Inferior parietal cortex (tissue), 1 donor: ENCODE data around the gene CDHR1.

Experiments
- DNase-seq: peaks from one replicate; pipeline ENCODE4 v3.0.0-alpha.2; 2016; ENCODE audit errors: extremely low spot score

Gene CDHR1

DNA sequence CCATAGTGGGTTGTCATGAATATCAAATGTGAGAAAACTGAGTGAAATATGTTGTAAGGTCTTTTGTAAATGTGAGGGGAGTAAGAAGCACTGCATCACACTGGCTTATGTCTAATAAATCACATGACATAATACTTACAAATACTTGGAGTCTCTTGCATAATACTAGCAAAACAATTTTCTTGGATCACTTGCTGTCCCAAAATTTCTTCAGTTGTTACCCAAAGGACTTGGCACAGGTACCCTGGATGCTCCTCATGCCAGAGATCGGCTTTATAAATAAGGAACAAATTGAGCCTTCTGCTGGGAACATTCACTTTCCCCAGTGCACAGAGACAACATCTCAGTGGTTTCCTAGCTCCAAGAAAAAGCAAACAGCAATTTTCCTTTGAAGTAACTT is 36.0 kb downstream of the CDHR1 start:
- DNase-seq, result no peak

DNA sequence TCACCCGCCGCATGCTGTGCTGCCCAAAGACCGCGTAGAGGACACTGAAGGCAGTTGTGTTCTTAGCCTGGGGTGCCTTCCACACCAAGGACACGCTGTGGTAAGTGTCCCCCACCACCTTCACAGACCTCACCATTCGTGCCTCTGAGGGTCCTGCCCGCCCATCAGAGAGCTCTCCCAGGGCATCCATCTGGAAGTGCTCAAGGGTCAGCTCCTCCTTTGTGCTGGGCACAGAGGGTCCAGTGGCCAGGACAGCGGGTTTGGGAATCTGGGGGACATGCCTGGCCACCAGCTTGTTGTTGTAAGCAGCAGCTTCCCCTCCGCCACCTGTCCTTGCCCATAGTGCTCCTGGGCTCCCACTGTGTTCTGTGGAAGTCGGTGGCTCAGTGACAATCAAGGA is 38.0 kb downstream of the CDHR1 start:
- no peak for DNase-seq

DNA sequence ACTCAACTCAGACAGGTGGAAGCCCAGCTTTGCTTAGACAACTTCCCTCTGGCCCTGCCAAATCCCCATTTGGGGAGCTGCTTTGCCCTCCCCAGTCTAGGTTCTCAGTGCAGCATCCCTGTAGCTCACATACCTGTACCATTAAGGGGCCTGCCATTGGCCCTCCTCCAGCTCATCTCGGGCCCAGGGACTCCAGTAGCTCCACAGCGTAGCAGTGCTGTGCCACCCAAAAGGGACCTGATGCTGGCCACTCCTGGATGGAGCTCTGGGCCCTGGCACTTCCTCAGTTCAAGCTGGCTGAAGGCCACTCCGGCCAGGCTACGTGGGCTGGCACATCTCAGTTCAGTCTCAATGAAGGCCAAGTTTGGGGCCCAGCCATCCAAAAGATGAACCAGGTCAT is 39.6 kb downstream of the CDHR1 start:
- DNase-seq, result no peak

DNA sequence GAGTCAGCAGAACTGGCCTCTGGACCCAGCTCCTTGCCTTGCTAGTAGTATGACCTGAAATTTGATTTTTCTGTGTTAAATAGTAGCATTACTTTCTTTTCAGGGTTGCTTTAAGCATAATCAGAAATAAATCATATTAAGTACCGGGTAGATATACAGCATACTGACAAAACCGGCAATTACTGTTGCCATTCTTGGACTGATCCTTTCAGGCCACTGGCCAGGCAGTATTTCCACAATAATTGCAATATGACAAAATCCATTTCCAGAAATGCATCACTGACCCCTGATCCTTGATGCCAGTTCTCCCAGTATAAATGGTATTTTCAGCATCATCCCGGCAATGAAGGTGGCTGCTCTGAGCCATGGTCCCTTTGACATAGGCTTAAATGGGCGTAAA is 40.1 kb downstream of the CDHR1 start:
- no peak for DNase-seq

DNA sequence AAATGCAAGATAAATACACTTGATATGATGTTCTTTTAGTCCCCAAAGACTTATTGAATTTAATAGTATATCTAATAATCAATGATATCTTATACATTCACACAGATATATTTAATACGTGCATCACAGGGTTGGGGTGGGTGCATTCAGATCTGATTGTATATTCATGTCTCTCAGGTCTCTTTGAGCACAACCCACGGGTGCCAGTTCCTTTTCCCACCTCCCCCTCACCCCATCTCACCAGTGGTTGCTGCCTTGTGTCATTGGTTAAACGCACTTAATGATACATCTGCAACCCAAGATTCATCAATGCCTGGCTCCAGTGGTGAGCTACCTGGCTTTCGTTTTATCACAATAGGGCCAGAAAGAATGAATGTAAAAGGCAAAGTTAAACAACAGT is 40.8 kb downstream of the CDHR1 start:
- no peak for DNase-seq

DNA sequence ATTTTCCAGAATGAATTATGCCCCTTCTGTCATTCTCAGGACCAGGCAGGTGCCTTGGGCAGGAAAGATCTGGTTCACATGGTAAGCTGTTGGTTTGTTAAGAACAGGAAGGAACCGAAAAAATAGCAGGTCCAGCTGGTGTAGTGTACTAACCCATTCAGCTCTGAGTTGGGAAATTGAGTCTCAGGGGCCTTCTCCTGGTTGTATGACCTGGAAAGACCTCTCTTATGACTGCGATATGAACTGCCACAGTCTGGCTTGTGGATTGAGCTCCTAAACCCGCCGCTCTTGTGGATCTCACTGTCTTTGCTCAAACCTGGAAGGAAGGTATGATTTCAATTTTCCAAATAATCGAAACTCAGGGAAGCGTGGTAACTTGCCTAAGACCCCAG is 42.5 kb downstream of the CDHR1 start:
- DNase-seq, result no peak

DNA sequence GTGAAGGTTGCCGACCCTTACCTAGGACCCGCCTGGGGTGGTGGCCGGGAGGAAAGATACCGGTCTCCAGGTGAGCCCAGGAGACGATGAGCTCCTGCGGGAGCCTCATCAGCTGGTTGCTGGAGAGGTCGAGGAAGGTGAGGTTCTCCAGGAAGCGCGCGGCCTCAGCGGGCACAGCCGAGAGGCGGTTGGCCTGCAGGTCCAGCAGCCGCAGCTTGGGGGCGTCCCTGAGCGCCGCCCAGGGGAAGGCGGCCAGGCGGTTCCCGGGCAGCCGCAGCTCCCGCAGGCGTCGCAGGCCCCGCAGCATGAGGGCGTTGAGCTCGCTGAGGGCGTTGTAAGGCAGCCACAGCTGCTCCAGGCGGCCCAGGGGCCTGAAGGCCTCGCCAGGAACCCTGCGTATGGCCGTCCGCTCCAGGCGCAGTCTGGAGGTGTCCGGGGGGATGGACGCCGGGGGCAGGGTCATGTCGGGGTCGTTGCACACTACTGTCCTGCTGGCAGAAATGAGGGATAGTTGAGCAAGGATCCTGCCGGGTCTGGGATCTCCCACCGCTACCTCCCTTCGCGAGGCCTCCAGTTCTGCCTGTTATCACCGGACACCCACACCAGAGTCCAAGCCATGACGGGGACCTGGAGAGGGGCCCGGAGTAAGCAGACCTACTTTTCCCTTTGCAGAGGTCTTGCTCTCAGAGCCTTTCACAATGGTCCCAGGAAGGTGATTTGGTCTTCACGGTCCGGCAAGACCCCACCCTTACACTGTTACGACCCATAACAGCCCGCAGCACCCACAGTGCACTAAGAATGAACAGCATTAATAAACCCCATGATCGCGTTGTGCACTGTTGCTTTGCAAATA is 43.1 kb downstream of the CDHR1 start:
- no peak for DNase-seq

DNA sequence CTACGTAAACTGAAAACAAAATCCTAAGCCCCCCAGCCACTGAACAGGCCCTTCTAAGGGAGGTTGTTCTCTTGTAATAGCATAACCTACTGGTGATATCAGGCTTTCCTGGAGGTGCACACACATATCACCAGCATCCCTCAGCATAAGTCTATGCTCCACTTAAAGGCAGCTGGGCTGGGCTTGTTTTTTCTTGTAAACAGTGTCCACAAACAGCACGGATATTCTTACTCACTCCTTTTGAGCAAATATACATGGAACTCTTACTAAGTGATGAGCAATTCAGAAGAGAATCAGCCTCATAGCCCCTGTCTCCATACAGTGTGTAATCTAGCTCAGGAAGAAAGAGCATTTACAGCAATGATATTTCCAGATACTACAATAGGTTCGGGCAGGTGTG is 44.6 kb downstream of the CDHR1 start:
- no peak for DNase-seq

DNA sequence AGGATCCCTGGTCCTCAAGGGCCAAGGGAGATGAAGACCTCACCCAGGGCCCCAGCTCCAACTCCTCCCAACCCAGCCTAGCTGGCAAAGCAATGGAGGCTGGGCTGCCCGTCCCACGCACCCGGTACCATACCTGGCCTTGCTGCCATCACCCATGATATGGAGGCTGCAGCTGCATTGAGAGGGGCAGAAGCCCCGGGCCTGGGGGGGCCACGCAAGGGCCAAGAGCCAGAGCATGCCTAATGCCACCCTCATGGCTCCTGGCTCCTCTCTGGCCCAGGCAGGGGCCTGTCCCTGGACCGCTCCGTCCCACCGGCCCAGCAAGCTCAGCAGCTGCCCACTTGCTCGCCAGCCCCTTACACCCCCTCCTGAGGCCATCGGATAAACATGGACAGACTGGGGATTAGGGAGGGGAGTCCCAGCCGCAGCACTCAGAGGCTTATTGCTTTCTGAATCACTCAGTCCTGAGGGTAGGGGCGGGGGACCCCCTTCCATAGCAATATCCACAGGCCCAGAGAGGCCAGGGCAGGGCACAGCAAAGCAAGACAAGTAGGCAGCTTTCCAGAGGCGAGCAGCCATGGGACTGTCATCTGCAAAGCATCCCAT is 47.0 kb downstream of the CDHR1 start, which contains the start of gene LRIT1:
LRIT1 (minus strand) TSS at position 362 of the 606 bp plus-strand sequence; CDS start at position 255, 107 bp downstream.
- DNase-seq, result no peak

DNA sequence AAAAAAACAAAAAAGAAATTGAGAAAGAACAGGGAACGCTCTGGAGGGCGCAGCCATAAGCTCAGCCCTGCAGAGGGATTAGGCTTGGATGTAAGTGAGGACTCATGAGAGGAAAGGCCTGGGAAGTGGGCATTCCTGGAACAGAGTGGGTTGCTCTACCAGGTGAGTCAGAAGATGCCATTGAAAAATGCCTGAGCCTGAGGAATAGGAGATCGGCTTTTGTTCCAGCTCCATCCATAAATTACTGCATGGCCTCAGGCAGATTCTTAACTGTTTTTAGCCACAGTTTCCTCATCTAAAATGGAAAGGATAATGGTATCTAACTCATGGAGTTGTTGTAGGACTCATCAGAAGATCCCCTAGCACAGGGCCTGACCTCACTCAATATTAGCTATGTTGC is 49.4 kb downstream of the CDHR1 start:
- DNase-seq, result no peak

DNA sequence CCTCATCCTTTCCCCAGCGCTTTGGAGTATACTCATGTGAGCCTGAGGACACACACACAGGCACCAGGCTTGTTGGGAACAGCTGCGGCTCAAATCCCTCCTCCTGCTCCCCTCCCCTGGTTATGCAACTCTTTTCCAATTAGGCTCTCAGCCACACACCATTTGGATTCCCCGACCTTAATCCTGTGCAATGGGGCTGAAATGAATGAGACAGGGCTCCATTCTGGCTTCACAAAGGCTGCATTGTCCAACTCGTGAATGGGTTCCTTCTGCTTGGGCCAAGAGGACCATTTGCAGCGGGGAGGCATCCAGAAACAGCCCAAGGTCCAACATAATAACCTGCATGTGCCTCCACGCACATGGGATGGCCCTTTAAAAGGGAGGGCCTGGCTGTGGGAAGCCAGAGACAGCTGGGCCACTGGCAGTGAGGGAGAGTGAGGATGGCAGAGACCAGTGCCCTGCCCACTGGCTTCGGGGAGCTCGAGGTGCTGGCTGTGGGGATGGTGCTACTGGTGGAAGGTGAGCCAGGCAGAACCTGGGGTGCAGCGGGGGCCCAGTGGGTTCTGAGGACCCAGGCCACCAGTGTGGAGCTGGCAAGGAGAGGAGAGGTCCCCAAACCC is 50.4 kb downstream of the CDHR1 start, which contains the start of gene RGR:
RGR (plus strand) TSS at position 403 of the 620 bp plus-strand sequence; CDS start at position 441, 38 bp downstream.
- DNase-seq, result peak; percentile 96

DNA sequence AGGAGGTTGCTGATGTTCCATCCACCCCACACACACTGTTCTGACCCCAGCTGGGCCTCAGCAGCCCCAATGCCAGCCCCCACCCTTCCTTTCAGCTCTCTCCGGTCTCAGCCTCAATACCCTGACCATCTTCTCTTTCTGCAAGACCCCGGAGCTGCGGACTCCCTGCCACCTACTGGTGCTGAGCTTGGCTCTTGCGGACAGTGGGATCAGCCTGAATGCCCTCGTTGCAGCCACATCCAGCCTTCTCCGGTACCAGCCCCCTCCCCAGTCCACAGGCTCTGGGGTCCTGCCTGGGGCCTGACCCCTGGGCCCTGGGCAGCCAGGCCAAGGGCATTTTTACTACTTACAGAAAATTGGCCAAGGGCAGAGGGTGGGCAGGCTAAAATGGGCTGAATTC is 53.2 kb downstream of the CDHR1 start:
- DNase-seq, result no peak

DNA sequence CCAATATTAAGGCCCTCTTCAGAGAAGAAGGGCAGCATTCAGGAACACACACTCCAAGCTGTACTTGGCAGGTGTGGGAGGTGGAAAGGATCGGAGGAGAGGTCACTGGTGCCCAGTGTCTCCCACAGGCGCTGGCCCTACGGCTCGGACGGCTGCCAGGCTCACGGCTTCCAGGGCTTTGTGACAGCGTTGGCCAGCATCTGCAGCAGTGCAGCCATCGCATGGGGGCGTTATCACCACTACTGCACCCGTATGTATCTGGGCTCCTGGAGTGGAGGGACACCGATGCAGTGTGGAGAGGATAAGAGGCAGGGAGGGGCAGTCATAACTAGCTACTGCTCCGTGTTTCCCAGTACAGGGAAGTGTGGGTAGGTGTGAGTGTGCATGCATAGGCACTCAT is 54.5 kb downstream of the CDHR1 start:
- DNase-seq, result no peak

DNA sequence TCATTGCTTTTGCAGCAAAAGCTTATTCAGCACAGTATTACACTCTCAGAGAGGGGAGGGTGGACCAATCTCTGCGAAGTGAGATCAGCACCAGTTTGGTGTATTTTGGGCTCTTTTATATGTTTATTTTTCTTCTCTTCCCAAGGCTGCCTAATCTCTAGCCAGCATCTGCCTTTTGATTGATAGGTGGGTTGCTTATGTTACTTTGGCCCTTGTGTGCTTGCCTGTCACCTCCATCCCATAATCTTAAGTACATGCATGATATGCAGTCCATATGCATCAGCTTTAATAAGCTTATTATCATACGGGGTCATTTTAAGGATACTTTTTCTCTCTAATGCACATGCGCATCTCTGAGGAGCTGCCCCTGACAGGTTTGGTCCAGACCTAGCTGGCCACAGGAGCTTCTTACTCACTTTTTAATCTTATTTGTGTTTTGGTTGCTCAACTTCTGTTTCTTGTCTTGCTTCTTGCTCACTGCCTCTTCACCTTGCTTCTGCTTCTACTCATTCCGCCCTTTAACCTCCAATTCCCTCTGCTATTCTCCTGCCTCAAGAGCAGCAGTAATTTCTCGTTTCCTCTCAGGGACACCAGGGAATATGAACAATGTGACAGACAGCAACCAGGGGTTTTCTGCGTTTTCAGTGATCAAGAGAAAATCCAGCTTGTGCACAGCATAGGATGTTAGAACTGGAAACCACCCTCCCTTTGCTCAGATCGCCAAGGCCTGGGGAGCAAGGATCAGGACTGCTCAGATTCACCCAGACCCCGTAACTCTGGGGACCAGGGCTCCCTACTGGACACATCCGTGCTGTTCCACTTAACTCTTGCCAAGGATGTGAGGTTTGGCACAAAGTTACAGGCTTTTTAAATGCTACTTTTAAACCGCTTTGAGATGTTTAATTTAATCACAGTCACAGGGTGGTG is 60.5 kb downstream of the CDHR1 start:
- DNase-seq, result no peak

DNA sequence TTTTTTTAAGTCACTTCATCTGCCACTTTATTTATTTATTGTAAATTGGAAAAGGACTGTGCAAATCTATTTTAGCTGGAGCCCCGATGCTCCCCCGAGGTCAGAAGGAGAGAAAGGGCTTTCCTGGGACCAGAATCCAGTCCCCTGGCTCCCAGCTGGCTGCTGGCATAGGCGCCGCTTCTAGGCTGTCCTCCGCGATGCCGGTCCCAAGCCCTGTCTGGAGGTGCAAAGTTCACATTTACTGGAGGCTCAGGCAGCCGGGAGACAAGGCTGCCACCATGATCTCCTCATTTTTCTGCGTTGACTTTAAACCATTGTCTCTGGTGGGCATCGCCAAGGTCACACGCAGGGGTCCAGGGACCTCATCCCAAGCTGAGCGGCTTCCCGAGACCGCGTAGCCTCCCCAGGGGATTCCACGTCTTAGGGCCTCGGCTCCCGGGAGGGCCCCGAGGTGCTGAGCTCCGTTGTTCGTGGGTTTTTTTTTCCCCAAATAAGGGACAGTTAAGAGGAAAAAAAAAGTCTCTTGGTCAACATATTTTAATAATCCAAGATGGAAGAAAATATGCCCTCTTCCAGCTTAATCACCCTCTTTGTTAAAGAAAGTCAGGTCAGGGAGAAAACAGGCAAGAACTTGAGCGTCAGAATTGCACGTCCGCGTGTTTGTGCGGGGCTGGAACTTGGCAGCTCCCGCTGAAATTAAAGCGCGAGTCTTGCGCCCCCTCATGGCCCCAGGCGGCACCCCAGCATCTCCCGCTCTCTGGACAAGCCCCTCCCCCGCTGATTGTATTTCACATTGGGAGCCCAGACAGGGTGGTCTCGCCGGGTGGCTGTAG is 62.4 kb downstream of the CDHR1 start:
- DNase-seq, result peak; percentile 57

DNA sequence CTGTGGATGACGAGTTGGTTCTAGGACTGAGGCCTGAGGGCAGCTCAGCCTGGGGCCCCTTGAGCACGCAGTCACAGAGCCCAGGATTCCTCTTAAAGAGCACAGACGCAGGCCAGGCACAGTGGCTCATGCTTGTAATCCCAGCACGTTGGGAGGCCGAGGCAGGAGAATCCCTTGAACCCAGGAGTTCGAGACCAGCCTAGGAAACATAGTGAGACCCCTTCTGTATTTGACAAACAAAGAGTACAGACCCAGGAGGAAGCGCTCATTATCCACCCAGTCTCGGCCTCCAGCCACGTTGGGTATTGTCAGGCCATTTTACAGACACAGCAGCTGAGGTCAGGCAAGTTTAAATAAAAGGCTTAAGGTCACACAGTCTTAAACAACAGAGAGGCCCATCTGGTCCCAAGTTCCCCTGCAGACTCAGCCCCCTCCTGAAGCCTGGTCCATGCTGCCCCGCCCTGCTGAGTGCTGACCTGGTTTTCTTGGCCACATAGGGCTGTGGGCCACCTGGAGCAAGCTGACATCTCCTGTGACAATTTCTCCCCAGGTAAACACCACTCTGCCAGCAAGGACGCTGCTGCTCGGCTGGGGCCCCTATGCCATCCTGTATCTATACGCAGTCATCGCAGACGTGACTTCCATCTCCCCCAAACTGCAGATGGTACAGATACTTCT is 63.1 kb downstream of the CDHR1 start:
- DNase-seq, result no peak

DNA sequence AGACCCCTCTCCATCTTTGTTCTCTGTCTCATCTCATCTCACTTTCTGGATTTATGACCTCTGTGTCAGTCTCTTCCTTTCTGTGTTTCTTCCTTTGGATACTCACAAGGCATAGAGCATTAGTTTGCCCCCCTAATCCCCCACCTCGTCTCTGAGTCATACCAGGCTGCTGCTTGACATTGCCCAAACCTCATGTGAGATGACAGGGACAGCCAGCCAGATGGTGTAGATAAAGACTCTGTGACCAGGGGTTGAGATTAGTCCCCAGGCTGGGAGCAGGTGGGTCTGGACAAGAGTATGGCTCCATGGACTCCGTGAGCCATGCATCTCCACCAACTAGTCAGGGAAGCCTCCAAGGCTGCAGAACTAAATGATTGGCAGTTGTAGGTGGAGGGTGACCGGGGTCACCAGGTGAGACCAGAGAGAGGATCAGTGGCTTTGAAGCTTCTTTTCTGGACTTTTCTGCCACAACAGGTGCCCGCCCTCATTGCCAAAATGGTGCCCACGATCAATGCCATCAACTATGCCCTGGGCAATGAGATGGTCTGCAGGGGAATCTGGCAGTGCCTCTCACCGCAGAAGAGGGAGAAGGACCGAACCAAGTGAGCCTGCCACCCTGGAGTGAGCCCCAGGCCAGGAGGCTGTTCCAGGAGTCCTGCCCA is 63.8 kb downstream of the CDHR1 start:
- no peak for DNase-seq

DNA sequence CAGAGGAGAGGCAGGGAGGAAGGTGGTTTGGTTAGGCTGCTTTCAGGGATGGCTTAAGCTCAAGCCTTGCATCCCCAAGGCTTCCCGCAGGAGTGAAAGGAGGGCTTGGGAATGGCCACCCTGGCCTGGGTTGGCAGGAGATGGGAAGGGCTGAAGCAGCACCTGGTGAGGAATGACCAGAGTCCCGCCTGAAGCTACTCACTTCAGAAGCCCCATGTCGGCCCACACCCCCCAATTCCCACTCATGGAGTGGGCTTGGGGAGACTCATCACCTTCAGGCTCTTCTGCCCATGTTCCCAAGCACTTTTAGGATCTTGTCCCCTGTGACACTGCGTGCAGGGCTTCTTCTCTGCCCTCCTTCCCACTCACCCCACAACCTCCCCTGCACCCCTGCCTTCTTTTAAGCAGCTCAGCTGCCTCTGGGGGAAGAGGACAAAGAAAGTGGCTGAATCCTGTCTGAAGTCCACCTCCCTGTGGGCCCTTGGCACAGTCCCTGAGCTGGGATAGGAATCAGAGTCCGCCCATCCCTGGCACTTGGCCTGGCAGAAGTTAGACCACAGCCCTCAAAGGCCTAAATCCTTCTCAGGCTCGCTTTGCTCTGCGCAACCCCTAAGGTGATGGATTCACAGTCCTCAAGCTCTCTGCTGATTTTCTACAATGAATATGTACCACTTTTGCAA is 67.0 kb downstream of the CDHR1 start:
- no peak for DNase-seq
